Right kidney (tissue), 1 donor: Measurements from ENCODE around the gene NCDN.
"Not testable (repeated sequence)": the region's sequence is repeated elsewhere in the genome, so short reads cannot be mapped to it uniquely, and the experiment has no call there.

Source experiments
- DNase-seq: peaks from one replicate; pipeline ENCODE4 v3.0.0-alpha.2; 2016

The NCDN gene

GRCh38 chr1:35569936-35570335 is 12.3 kb downstream of the NCDN start:
- no peak for DNase-seq

GRCh38 chr1:35570589-35571137 is 13.1 kb downstream of the NCDN start:
- DNase-seq = no peak

- DNase-seq = no peak
These were observed 13.7 kb downstream of the NCDN start for GRCh38 chr1:35571263-35571662.

- DNase-seq = no peak
These were observed 14.7 kb downstream of the NCDN start for GRCh38 chr1:35572296-35572695.

- peak; percentile 78 for DNase-seq
These were observed 15.9 kb downstream of the NCDN start, which contains the start of gene TFAP2E for GRCh38 chr1:35573198-35574124. Gene TFAP2E, plus strand, starts transcription at chr1:35573314. Its CDS starts 264 bp downstream, at chr1:35573578.

GRCh38 chr1:35574125-35574654 is 16.6 kb downstream of the NCDN start:
- peak; percentile 48 for DNase-seq

- peak; percentile 47 for DNase-seq
These were observed 17.2 kb downstream of the NCDN start for GRCh38 chr1:35574655-35575415.

- DNase-seq = no peak
These were observed 17.9 kb downstream of the NCDN start for GRCh38 chr1:35575416-35575958.

- DNase-seq = no peak
These were observed 18.6 kb downstream of the NCDN start for GRCh38 chr1:35576061-35576765.

- DNase-seq = peak; percentile 47
These were observed 19.1 kb downstream of the NCDN start for GRCh38 chr1:35576766-35577070.

- peak; percentile 62 for DNase-seq
These were observed 19.7 kb downstream of the NCDN start for GRCh38 chr1:35577071-35577998.

- no peak for DNase-seq
These were observed 23.4 kb downstream of the NCDN start for GRCh38 chr1:35580949-35581388.

- DNase-seq = not testable (repeated sequence)
These were observed 24.0 kb downstream of the NCDN start for GRCh38 chr1:35581621-35582020.

GRCh38 chr1:35585281-35585680 is 27.7 kb downstream of the NCDN start:
- no peak for DNase-seq

- not testable (repeated sequence) for DNase-seq
These were observed 28.2 kb downstream of the NCDN start for GRCh38 chr1:35585805-35586204.

- DNase-seq = no peak
These were observed 29.2 kb downstream of the NCDN start for GRCh38 chr1:35586808-35587207.

GRCh38 chr1:35587736-35588135 is 30.1 kb downstream of the NCDN start:
- DNase-seq = no peak

GRCh38 chr1:35588197-35588910 is 30.8 kb downstream of the NCDN start:
- no peak for DNase-seq

GRCh38 chr1:35589516-35590427 is 32.2 kb downstream of the NCDN start:
- DNase-seq = no peak
